Liver (tissue), 9 donors: ENCODE results near the gene GPX3. TPM values are rescaled to one million over a fixed set of nuclear protein-coding genes. Genes with fewer than 3 reads are reported as not detected.
A peak's percentile ranks its signal among the peaks of the same experiment; 100 is the strongest.

Source experiments
- DNase-seq: peaks from one replicate; pipeline ENCODE4 v3.0.0-alpha.2; 2017; ENCODE audit warnings: low spot score
- H3K27ac ChIP-seq, 2 donors: one replicate each; pipeline ENCODE4 v1.7.0; 2013; ENCODE audit warnings: inconsistent platforms in 2 of 2, low read length in 2 of 2, control low read depth in 1 of 2, low read depth in 1 of 2, mild to moderate bottlenecking in 1 of 2
- H3K27me3 ChIP-seq, 4 donors: one replicate each; pipeline versions ENCODE4 v1.6.1 to v1.7.0; 2013; ENCODE audit warnings: low read length in 3 of 4, inconsistent platforms in 1 of 4, mild to moderate bottlenecking in 1 of 4, moderate library complexity in 1 of 4; ENCODE audit not compliant: control insufficient read depth in 4 of 4, insufficient read depth in 4 of 4
- H3K36me3 ChIP-seq, 4 donors: one replicate each; pipeline versions ENCODE4 v1.6.1 to v1.7.0; 2013; ENCODE audit warnings: low read length in 3 of 4, mild to moderate bottlenecking in 3 of 4, low read depth in 1 of 4, moderate library complexity in 1 of 4; ENCODE audit not compliant: control insufficient read depth in 4 of 4, insufficient read depth in 3 of 4
- H3K4me1 ChIP-seq, 4 donors: one replicate each; pipeline versions ENCODE4 v1.6.1 to v1.7.0; 2013; ENCODE audit warnings: low read length in 3 of 4, mild to moderate bottlenecking in 3 of 4, moderate library complexity in 1 of 4; ENCODE audit not compliant: control insufficient read depth in 4 of 4, insufficient read depth in 4 of 4
- H3K4me3 ChIP-seq, 3 donors: one replicate each; pipeline versions ENCODE4 v1.6.1 to v1.7.0; 2013; ENCODE audit warnings: low read length in 3 of 3, control low read depth in 1 of 3, low read depth in 1 of 3, mild to moderate bottlenecking in 1 of 3
- H3K9ac ChIP-seq, 2 donors: one replicate each; pipeline ENCODE4 v1.7.0; 2013; ENCODE audit warnings: low read length in 2 of 2, mild to moderate bottlenecking in 2 of 2, moderate library complexity in 2 of 2, control low read depth in 1 of 2, low read depth in 1 of 2
- H3K9me3 ChIP-seq, 4 donors: one replicate each; pipeline versions ENCODE4 v1.6.1 to v1.7.0; 2013; ENCODE audit warnings: low read length in 3 of 4; ENCODE audit not compliant: control insufficient read depth in 4 of 4
- ATF3 ChIP-seq: IDR thresholded peaks from 2 replicates; pipeline ENCODE4 v1.6.1; 2016; ENCODE audit warnings: antibody characterized with exemption
- CTCF ChIP-seq: fragments of 150-350 bp; IDR thresholded peaks from 2 replicates; pipeline ENCODE4 v1.5.1; 2017; ENCODE audit warnings: improper control_type of control experiment, low read depth, low read length; ENCODE audit not compliant: missing input control
- EGR1 ChIP-seq, 2 donors: IDR thresholded peaks; 2 replicates each; pipeline ENCODE4 v1.6.1; 2016 to 2018; ENCODE audit warnings: antibody characterized with exemption in 2 of 2, low read depth in 2 of 2
- FOXA1 ChIP-seq: IDR thresholded peaks from 2 replicates; pipeline ENCODE4 v1.6.1; 2016; ENCODE audit warnings: antibody characterized with exemption
- FOXA2 ChIP-seq: IDR thresholded peaks from 2 replicates; pipeline ENCODE4 v1.6.1; 2016; ENCODE audit warnings: antibody characterized with exemption
- GABPA ChIP-seq, 2 donors: IDR thresholded peaks in 1 of 2; conservative IDR thresholded peaks in 1 of 2; 2 replicates each; pipeline ENCODE4 v1.6.1; 2016; ENCODE audit warnings: antibody characterized with exemption in 2 of 2, mild to moderate bottlenecking in 1 of 2, moderate library complexity in 1 of 2
- HNF4A ChIP-seq, 2 donors: conservative IDR thresholded peaks; 2 replicates each; pipeline ENCODE4 v1.6.1; 2016; ENCODE audit warnings: antibody characterized with exemption in 2 of 2, mild to moderate bottlenecking in 2 of 2
- NR2F2 ChIP-seq: IDR thresholded peaks from 2 replicates; pipeline ENCODE4 v1.6.1; 2016; ENCODE audit warnings: antibody characterized with exemption
- RAD21 ChIP-seq, 2 donors: IDR thresholded peaks; 2 replicates each; pipeline ENCODE4 v1.6.1; 2016; ENCODE audit warnings: antibody characterized with exemption in 2 of 2, mild to moderate bottlenecking in 2 of 2
- RXRA ChIP-seq, 2 donors: IDR thresholded peaks; 2 replicates each; pipeline ENCODE4 v1.6.1; 2017 to 2018; ENCODE audit warnings: antibody characterized with exemption in 2 of 2, mild to moderate bottlenecking in 1 of 2
- TAF1 ChIP-seq: conservative IDR thresholded peaks from 2 replicates; pipeline ENCODE4 v1.6.1; 2016; ENCODE audit warnings: antibody characterized with exemption, mild to moderate bottlenecking
- WGBS: extraction: QIAGEN DNeasy Blood & Tissue Kit; methylation state at CpG from one replicate; pipeline ENCODE4 v1.1.7; 2013; 5-methylcytosine and 5-hydroxymethylcytosine counted together
- polyA plus RNA-seq, 2 donors: library from polyadenylated mRNA; stranded (reverse) in 1 of 2; unstranded in 1 of 2; fragments of 200-250 nt in 1 of 2; fragments of >200 nt in 1 of 2; fragmentation: Nextera tagmentation in 1 of 2; extraction: Ambion mirVana in 1 of 2; gene quantifications; one replicate each; pipeline versions ENCODE4 v1.2.1 to v1.2.3, GENCODE V29; 2013 to 2015
- total RNA-seq, 2 donors: library from RNA; depleted of rRNA; stranded (reverse); fragments of >200 nt; gene quantifications; one replicate each; pipeline ENCODE4 v1.2.3, GENCODE V29; 2014
- TF ChIP-seq, protein P1 (sequence below): IDR thresholded peaks from 2 replicates; pipeline ENCODE4 v1.6.1; 2016; ENCODE audit warnings: antibody characterized with exemption
- TF ChIP-seq, protein P2 (sequence below): IDR thresholded peaks from 2 replicates; pipeline ENCODE4 v1.6.1; 2016; ENCODE audit warnings: antibody characterized with exemption
- donor health status: healthy.
- donor health status: healthy.
- donor health status: healthy.
- donor health status: healthy.
- donor health status: healthy.

GPX3 gene
- total and polyA plus RNA-seq, 4 donors: 72.9 to 878 (median 237) TPM

- Histone ChIP-seq H3K9me3 (no peaks in the 10 kb centered on the region), H3K4me3 (no peak overlapping the region), H3K27ac (no peak overlapping the region), H3K9ac (no peak overlapping the region), H3K4me1 (peaks cover 0 to 7% (median 2%) of the 10 kb centered on the region in 4 donors), H3K27me3 (no peaks in the 10 kb centered on the region), H3K36me3 (peaks cover 4 to 64% (median 55%) of the 10 kb centered on the region in 4 donors)
- TF ChIP-seq CTCF (peak; percentile 86), RAD21 (IDR thresholded peaks at IDR 0.05) (peak; percentile 96 to 99), NR2F2 (no peak)
- peak; percentile 84 for DNase-seq
- WGBS: 75% methylated on average over 6 of the region's 6 CpGs
Measured at GRCh38 chr5:151051066-151051930, 30.9 kb downstream of the GPX3 start.

DNA sequence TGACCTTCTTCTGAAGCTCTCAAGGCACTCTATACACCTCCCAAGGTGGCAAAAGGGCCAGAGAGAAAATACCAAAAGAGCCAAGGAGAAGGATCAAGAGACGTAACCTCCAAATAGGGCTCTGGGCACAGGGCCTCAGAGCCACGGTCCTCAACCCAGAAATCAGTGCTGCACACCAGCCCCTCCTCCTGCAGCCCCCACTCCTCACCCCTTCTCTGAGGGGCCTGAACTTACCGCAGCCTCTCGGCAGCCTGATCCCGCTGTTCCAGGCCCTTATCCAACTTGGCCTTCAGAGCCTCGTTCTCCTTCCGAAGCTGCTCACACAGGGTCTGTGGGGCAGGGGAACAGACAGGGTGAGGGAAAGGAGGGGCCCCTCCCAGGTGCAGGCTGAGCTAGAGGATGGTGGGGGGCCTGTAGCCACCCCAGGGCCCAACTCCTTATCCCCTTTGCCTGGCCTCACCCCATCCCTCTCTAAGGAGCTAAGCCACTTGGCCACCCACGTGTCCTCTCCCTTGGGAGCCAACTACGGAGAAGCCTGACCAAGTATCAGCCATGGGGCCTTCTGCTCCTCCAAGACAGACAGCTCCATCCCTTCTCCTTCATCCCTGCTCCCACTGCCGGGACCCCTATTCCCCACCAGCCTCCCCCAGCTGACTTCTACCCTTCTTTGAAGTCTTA is 31.7 kb downstream of the GPX3 start:
- TF ChIP-seq RAD21 (IDR thresholded peaks at IDR 0.05): no peak
- TF ChIP-seq GABPA (IDR thresholded peaks at IDR 0.05 in 1 of 2, conservative IDR thresholded peaks at IDR 0.05 in 1 of 2): no peak
- no peak for TF ChIP-seq FOXA2
- TF ChIP-seq TAF1: no peak
- TF ChIP-seq, protein P1, sequence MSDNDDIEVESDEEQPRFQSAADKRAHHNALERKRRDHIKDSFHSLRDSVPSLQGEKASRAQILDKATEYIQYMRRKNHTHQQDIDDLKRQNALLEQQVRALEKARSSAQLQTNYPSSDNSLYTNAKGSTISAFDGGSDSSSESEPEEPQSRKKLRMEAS: no peak
- no peak for TF ChIP-seq ATF3
- no peak for TF ChIP-seq EGR1 (IDR thresholded peaks at IDR 0.05; ENCODE audit: low read depth in 2 of 2)
- no peak for TF ChIP-seq RXRA (IDR thresholded peaks at IDR 0.05)
- no peak for TF ChIP-seq HNF4A (conservative IDR thresholded peaks at IDR 0.05)
- WGBS: 86% methylated on average over 10 of the region's 10 CpGs
- H3K4me3 ChIP-seq: no peak overlapping the region
- no peak for DNase-seq
- H3K27ac ChIP-seq: no peak overlapping the region
- peaks cover 0 to 12% (median 3%) of the 10 kb centered on the region in 4 donors for H3K4me1 ChIP-seq
- no peaks in the 10 kb centered on the region for H3K9me3 ChIP-seq
- H3K36me3 ChIP-seq: peaks cover 4 to 66% (median 51%) of the 10 kb centered on the region in 4 donors
- H3K27me3 ChIP-seq: no peaks in the 10 kb centered on the region
- H3K9ac ChIP-seq: no peak overlapping the region

DNA sequence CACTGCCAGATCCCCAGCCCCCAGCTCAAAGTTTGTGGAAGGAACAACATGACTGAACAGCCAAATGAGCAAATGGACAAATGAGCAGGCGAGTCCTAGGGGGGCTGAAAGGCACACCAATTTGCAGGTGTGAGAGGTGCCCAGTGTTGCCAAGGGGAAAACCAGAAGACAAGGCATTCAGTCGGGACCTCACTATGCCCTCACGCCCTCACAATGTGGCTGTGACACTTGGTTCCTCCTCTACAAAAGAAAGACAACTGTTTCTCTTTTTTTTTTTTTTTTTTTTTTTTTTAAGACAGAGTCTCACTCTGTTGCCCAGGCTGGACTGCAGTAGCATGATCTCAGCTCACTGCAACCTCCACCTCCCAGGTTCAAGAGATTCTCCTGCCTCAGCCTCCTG is 32.4 kb downstream of the GPX3 start:
- 80% methylated on average over 3 of the region's 3 CpGs for WGBS

More for the DNA sequence above, 32.4 kb downstream of the GPX3 start:
- DNase-seq: no peak
- H3K36me3 ChIP-seq: peaks cover 4 to 65% (median 48%) of the 10 kb centered on the region in 4 donors
- no peak overlapping the region for H3K9ac ChIP-seq
- H3K4me3 ChIP-seq: no peak overlapping the region
- no peak for TF ChIP-seq EGR1 (IDR thresholded peaks at IDR 0.05; ENCODE audit: low read depth in 2 of 2)
- TF ChIP-seq HNF4A (conservative IDR thresholded peaks at IDR 0.05): no peak
- no peak for TF ChIP-seq GABPA (IDR thresholded peaks at IDR 0.05 in 1 of 2, conservative IDR thresholded peaks at IDR 0.05 in 1 of 2)
- TF ChIP-seq, protein P2, sequence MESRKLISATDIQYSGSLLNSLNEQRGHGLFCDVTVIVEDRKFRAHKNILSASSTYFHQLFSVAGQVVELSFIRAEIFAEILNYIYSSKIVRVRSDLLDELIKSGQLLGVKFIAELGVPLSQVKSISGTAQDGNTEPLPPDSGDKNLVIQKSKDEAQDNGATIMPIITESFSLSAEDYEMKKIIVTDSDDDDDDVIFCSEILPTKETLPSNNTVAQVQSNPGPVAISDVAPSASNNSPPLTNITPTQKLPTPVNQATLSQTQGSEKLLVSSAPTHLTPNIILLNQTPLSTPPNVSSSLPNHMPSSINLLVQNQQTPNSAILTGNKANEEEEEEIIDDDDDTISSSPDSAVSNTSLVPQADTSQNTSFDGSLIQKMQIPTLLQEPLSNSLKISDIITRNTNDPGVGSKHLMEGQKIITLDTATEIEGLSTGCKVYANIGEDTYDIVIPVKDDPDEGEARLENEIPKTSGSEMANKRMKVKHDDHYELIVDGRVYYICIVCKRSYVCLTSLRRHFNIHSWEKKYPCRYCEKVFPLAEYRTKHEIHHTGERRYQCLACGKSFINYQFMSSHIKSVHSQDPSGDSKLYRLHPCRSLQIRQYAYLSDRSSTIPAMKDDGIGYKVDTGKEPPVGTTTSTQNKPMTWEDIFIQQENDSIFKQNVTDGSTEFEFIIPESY: no peak
- TF ChIP-seq, protein P1: no peak
- TF ChIP-seq FOXA1: no peak
- no peaks in the 10 kb centered on the region for H3K27me3 ChIP-seq
- H3K9me3 ChIP-seq: no peaks in the 10 kb centered on the region
- peaks cover 0 to 10% (median 3%) of the 10 kb centered on the region in 4 donors for H3K4me1 ChIP-seq
- no peak overlapping the region for H3K27ac ChIP-seq
